Suppressor macrophage (primary cell): ENCODE data around the gene MYLK4.

Experiments
- DNase-seq, 4 experiments: peaks; one replicate each; pipeline ENCODE4 v3.0.0-alpha.2; 2020 to 2022

The MYLK4 gene

DNA sequence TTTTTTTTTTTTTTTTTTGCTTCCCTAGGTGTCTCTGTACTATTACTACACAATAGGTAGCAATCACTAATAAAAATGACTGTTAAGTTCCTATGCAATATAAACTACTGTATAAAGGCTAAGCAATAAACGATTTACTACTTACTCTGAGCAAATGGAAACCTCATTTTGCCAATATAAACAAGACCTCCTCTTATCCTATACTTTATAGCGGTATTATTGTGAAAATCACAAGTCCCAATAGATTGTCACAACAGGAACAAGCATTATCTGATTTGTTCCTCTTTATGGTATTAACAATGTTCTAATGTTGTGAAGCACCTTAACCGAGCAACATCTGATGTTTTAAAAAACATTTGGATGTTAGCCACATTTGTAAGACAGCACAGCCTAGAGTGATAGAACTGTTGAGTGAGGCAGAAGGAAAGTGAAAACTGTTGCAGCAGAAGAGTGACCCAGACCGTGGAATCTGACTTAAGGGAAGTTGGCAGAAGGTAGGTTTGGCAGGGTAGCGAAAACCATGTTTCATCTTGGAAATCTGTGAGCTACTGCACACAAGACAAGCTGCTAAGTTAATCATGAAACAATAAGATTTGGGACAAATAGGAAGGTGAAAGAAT is 94.2 kb downstream of the MYLK4 start:
- DNase-seq = no peak

DNA sequence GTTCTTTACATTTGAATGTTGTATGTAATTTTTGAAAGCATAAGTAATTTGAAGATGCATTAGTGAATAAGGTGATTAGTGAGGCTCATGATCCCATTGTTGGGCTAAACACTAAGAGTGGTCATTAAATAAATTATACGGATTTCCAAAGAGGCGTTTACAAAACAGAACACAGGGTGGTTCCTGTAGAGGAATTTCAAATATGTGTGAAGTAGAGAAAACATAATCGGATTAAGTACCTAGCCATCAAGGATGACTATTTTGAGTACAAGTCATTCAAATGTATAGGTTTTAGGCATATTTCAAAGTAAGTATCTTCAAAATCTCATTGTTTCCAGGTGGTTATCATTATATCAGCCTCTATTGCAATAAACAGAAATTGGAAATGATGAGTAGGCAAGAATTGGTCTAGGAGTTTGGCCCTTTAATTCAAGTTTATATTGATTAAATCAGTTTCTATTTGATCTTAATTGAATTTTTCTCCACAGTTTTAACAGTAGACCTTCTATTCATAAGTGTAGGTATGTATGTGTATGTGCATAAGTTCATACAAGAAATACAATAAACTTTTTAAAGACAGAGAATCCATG is 94.8 kb downstream of the MYLK4 start:
- DNase-seq = no peak

DNA sequence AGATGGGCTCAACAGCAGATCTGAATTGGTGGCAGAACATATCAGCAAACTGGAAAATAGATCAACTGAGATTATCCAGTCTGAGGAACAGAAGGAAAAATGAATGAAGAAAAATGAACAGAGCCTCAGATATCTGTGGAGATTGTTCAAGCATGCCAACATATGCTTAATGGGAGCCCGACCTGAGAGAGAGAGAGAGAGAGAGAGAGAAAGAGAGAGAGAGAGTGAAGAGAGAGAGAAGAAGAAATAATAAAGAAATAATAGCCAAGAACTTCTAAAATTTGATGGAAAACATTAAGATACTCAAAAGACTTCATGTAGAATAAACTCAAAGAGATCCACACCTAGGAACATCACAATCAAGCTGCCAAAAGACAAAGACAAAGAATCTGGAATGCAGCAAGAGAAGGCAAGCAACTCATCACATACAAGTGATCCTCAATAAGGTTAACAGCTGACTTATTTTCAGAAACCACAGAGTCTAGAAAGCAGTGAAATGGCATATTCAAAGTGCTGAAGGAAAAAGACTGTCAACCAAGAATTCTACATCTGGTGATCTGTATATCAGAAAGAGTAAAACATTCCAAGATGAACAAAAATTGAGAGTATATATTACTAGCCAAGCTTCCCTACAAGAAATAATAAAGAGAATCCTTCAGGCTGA is 97.2 kb downstream of the MYLK4 start:
- DNase-seq = no peak

DNA sequence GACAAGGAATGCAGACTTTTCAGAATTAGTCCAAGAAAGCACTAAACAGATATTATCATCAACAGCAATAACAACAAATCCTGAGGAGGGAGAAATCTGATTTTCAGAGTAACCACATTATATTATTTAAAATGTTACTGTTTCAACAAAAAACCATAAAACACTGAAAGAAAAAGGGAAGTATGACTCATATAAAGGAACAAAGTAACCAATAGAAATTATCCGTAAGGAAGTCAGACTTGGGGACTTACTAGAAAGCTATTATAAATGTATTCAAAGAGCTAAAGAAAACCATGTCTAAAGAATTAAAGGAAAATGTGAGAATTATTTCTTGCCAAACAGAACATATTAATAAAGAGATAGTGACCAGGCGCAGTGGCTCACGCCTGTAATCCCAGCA is 98.1 kb downstream of the MYLK4 start:
- DNase-seq = peak in 2 of 4 experiments; percentile 66 to 68

DNA sequence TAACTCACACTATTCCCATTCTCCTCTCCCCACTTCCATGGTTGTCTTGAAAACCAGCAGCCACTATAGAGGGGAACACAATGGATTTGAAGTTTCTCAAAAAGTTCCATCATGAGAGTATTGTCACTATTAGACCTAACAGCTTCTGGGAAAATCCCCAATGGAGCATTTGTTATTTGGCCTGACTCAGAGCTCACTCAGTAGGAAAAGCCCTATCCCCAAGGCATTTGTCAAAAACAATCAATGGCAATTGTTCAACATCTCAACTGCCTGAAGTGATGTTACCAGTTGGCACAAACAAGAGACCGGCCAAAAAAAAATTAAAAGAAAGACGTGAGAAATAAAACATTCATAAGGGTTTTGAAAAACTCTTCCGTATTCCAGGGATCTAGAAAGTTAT is 98.8 kb downstream of the MYLK4 start:
- peak in 1 of 4 experiments; percentile 6 for DNase-seq

DNA sequence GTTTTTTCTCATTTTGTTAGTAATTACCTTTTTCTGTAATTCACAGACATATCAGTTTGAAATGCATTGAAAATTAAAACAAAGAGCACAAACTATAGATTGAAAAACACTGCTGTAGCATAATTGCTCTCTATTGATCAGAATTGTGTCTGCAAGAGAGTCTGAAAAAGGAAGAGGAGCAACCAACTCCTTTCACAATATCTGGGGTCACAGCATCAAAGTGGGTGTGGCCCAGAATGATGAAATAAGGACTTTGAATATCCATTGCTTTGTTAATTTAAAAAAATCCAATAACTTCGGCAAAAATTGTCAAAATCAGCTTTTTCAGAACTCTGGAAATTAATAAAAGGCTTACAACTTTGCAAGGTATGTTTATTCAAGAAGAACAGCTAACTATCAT is 99.2 kb downstream of the MYLK4 start:
- peak; percentile 37 to 63 (median 56) for DNase-seq

DNA sequence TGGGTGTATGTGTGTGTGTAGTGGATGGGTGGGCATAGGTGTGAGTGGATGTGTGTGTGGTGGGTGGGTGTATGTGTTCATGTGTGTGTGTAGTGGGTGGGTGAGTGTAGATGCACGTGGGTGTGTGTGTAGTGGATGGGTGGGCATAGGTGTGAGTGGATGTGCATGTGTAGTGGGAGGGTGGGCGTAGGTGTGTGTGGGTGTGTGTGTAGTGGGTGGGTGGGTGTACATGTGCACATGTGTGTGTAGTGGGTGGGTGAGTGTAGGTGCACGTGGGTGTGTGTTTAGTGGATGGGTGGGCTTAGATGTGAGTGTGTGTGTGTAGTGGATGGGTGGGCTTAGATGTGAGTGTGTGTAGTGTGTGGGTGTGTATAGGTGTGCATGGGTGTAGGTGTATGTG is 104.4 kb downstream of the MYLK4 start:
- DNase-seq = no peak

DNA sequence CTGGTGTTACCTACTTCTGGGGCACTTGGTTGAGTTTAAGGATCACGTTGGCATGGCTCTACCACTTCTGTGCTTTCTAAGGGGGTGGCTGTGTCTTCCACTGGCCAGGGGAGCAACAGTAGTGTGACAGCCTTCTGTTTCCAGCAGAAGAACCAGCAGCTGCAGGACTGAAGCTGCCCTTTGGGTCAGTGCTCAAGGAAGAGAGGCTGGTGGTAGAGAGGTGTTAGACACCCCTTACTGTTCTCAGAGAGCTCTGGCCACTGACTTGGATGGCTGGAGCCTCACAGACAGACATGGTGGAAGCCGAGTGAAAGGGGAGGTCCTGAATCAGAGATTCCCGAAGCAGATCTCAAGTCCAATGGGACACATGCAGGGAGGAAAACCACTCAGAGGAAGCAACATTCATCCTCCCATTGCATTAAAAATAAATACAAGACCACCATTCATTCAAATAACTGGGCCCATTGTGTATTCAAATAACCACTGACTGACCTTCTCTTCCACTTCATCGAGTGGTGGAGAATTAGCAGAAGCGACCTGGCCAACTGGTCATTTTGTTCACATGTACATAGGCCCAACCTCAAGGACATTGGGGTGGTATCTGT is 106.7 kb downstream of the MYLK4 start:
- DNase-seq = no peak

DNA sequence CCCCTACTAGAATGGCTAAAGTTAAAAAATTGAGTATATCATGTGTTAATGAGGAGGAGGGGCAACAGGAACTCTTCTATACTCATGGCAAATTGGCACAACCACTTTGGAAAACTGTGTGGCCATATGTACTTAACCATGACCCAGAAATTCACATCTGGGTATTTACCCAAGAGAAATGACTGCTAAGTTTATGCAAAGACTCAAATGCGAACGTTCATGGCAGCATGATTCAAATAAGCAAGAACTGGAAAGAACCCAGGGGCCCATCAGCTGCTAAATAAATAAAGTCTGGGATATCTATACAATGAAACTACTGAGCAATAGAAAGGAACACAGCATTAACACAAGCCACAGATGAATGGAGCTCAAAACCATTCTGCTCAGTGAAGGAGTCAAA is 107.6 kb downstream of the MYLK4 start:
- no peak for DNase-seq

DNA sequence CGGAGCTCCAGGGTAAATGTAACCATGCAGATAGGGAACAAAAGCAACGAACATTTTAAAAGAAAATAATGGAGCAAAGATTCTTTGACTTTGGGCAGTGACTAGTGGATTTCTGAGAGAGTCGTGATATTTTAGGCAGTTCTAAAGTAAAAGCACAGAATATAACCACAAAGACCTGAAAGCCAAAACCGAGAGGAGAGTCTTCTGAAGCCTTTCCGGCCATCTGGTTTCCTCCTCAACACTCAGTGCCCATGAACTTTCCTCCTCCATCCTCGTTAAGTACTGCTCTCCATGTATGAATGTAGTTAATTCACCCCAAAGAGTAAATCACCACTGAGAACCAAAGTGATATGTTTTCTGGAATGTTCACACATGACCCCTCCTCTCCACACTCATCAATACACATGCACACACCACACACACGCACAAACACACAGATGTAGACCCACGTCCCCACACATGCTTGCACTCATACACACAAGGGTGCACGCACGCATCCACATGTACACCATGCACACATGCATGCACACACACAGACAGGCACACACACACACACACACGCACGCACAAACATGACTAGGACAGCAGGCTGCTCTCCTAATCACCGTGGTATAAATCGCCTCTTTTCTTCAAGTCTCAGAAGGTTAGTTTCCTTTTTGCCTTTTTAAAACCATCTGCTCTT is 109.5 kb downstream of the MYLK4 start:
- DNase-seq = no peak

DNA sequence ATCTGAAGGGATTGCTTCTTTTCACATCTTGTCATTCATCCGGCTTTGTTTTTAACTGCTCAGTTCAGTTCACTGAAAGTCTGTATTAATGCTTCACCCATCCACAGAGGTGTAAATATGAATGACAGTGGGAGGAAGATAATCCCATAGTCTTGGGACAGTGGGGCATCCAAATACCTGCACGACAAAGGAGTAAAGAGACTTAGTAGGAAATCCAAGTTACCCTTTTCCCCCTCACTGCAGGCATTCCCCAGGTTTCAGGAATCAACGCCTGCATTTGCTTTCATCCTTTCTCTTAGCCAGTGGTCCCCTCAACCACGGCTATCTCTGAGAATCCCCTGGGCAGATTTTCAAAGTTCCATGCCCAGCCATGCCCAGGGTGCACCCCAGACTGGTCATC is 110.2 kb downstream of the MYLK4 start:
- no peak for DNase-seq

DNA sequence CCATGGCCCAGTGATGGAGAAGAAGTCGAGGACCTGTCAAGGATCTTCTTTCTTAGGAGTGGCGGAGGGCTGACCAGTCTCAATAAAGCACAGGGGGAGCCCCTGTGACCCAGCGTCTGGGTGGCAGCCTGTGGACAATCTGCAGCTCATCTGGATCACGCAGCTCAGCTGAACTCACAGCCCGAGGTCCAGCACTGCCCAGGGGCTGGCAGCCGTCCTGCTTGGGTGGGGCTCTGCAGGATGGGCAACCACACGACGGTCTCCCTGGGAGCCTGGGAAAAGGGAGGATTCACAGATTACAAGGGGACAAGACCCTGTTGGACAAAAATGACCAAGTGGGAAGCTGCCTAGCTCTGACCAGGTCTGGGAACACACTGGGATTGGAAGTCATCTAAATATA is 110.8 kb downstream of the MYLK4 start:
- DNase-seq = no peak

DNA sequence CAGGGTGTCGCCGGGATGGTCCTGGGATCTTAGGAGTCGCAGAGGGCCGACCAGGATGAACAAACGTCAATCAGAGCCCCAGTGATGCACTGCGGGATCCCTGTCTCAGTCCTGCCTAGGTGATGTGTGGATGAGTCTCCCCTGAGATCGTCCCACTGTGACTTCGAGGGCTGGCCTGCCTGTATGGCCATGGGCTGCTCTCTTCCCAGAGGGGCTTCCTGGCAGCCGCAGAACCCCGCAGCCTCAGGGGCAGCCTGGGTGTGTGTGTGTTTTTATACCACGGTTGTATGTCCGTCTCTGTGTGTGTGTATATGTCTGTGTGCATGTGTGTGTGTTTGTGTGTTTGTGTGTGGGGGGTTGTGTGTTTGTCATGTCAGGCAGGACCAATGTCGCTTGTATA is 111.6 kb downstream of the MYLK4 start:
- DNase-seq = no peak

DNA sequence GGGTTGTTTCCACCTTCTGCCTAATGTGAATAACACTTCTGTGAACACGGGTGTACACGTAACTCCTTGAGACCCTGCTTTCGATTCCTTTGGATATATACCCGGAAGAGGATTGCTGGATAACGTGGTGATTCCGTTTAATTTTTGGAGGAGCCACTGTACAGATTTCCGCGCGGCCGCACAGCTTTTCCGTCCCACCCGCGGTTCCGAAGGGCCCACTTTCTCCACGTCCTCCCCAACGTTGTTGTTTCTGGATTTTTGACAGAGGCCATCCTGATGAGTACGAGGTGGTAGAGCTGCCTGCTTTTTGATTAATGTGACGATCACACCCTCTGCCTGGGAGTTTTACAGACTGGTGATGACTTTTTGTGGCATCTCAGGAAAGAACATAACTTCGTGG is 114.0 kb downstream of the MYLK4 start:
- no peak for DNase-seq

DNA sequence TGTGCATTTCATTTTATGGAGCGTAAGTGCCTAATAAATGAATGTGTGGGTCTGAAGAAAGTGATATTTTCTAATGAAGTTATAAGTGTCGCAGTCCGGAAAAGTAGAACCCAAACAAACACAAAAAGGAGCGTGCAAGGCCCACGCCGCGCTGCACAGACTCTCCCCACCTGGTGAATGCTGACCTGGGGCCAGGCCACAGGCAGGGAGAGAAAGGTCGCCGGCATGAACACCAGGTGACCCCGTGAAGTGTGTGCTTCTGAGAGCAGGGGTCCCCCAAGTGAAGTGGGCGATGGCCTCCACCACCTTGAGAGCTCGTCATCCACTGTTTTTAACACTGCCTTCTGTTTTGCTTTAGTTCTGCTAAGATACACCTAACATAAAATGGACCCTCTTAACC is 114.8 kb downstream of the MYLK4 start:
- no peak for DNase-seq

DNA sequence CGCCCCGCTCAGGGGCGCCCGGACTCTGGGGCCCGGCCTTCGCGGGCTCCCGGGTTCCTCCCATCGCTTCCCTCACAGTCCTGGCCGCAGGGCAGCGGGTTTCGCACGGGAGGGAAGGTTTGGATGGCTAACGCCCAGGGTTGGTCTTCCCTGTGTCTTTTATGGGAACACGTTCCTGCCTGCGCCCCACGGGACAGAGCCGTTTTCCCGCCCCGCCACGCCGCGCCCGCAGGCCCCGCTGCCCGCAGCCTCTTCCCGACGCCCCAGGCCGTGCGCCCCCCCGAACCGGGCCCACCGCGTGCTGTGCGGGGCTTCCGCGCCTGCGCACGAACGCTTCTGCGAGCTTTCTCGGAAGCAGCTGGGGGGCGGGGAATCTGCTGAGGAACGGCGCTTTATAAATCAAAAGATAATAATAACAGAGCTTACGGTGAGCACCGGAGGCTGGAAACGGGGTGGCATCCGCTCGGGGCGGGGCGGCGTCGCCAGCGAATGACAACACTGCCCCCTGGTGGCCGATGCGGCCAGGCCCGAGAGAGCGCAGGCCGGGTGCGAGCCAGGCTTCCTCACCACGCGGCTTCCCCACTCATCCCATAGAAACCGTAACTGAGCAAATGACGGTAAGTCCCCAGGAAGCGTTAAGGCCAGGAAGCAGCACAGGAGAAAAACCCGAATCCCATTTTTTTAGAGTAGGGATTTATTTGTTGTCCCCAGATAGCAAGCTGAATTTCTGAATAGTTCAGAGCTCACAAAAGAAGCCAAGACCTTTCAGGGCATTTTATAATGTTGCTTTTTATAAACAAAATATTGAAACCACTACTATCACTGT is 116.4 kb downstream of the MYLK4 start:
- peak; percentile 74 to 92 (median 88) for DNase-seq

DNA sequence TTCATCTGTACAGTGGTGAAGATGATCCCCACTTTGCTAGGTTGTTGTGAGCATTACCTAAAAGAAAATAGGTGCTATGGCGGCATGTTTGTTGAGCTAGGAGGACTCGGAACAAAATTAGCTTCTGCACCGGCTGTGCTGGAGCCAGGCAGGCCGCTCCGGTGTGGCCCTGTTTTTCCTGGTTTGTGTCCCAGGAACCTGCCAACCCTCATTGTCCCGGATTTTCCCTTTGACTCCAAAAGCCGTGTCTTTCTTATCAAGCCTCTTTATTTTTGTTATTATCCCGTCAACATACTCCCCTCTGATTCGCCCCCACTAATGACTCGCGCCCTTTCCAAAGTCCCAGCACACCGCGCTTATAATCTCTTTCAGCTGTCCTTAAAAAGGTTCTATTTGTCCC is 117.0 kb downstream of the MYLK4 start:
- no peak for DNase-seq

DNA sequence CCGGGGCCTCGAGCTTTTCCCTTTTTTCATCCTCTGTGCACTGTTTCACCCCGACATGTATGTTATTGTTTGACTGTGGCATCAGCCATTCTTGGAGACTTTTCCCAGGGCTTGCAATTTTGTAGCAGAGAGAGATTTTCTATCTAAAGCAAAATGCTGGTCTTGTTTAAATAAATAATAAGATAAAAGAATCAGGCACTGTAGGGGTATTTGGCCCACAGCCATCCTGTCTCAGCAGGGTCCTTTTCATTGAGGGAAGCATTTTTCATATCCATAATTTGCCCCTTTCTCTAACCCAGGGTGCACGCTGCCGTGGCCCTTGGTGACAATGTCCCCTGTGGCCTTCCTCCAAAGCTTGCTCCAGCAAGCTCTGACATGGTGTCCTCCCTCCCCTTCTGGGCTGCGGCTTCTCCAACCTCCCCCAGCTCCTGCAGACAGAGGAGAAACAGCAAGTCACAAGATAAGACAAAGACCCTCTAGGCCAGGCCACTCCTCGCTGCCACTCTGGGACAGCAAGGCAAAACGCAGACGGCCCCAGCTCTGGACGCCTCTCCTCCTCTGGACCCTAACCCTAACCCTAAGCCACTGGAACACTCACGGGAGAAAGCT is 117.6 kb downstream of the MYLK4 start:
- no peak for DNase-seq

DNA sequence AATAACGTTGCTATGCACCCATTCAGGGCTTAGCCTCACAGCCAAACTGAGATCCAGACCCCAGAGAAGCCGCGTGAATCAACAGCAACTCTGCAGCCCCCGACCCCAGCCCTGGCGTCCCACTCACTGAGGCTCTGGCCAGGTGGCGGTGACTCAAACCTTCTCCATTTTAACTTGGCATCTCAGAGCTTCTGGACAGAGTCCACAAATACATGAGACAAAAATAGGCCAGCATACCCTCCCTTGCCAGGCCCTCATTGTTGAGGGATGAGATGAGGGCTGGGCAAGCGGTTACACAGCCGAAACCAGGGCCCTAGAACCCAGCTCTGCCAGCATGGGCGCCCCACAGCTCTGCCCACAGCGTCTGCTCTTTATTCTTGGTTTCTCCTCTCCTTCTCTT is 118.4 kb downstream of the MYLK4 start:
- DNase-seq = no peak

DNA sequence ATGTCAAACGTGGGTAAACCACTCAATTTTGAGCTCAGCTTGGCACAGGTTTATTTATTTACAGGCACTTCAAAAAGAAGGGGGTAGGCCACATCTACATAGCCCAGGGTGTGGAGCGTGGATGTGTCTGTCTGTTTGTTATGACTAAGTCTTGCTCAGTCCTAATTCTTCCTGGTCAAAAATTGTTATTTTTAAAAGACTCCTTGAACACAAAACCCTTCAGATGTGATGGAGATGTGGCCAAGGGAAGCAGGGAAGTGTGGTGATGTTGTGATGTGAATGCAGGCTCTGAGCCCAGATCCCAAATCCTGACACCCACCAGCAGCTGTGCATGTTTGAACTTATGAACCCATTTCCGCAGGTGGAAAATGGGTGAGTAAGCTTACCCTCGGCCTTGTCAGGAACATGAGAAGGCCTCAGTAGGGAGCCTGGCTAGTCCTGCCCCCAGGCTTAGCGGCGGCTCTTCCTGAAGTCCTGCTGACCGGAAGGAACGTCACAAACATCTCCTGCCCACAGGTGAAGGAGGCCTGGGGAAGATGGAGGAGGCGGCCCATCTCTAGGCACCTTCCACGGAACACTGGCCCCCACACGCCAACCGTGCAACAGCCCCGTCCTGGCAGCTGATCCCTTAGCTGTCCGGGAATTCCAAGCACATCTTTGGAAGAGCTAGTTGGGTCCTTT is 119.7 kb downstream of the MYLK4 start:
- DNase-seq = no peak

DNA sequence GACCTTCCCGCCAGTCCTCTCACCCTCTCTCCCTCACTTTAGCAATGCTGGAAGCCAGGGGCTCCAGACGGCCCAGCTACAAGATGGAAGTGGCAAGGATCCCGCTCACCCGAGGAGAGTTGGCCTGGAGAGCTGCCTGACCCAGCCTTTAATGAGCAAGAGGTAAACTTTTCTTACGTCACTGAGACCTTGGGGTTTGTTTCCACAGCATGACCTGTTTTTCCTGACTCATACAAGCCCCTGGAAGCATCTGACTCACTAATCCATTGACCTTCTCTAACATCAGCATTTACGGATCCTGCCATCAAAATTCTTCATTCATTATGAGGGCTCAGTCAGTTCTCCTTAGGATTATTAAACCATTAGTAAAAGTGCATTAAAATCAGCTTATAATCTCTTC is 120.4 kb downstream of the MYLK4 start:
- no peak for DNase-seq
